Natural killer cell (primary cell): ENCODE results near the gene TBL1XR1. TPM values are rescaled to one million over a fixed set of nuclear protein-coding genes. Genes with fewer than 3 reads are reported as not detected.

Experiments used
- ATAC-seq, 3 donors: fragments of 150-1000 bp in 2 of 3; fragments of 200-7000 bp in 1 of 3; cut with Tn5 transposase; 1 replicate in 1 of 3; 2 replicates in 2 of 3; pipeline ENCODE4 v1.10.0; 2021; ENCODE audit warnings: mild to moderate bottlenecking in 2 of 3, moderate library complexity in 2 of 3
- DNase-seq, 2 donors: peaks; one replicate each; pipeline versions ENCODE4 v3.0.0 to v3.0.0-alpha.2; 2013 to 2021; ENCODE audit warnings: mixed read lengths in 1 of 2
- H3K27ac ChIP-seq: one replicate; pipeline ENCODE4 v1.5.1; 2013; ENCODE audit warnings: mild to moderate bottlenecking, low read length
- H3K27me3 ChIP-seq: one replicate; pipeline ENCODE4 v1.6.1; 2013; ENCODE audit warnings: low read length; ENCODE audit not compliant: control insufficient read depth, insufficient read depth
- H3K36me3 ChIP-seq: one replicate; pipeline ENCODE4 v1.6.1; 2013; ENCODE audit warnings: low read length; ENCODE audit not compliant: control insufficient read depth, insufficient read depth
- H3K4me1 ChIP-seq: one replicate; pipeline ENCODE4 v1.6.1; 2013; ENCODE audit warnings: low read length; ENCODE audit not compliant: control insufficient read depth, insufficient read depth
- H3K4me3 ChIP-seq: one replicate; pipeline ENCODE4 v1.5.1; 2013; ENCODE audit warnings: low read length
- H3K9me3 ChIP-seq: one replicate; pipeline ENCODE4 v1.6.1; 2013; ENCODE audit warnings: low read length; ENCODE audit not compliant: control insufficient read depth, insufficient read depth
- H3K27ac Mint-ChIP-seq, 2 donors: one replicate each; pipeline ENCODE4 v1.8.0; 2022; ENCODE audit warnings: mild to moderate bottlenecking in 2 of 2, mixed read lengths in 2 of 2, moderate library complexity in 1 of 2
- H3K27me3 Mint-ChIP-seq, 2 donors: one replicate each; pipeline ENCODE4 v1.8.0; 2022; ENCODE audit warnings: low read depth in 2 of 2, mixed read lengths in 2 of 2
- H3K36me3 Mint-ChIP-seq: one replicate; pipeline ENCODE4 v1.8.0; 2022; ENCODE audit warnings: mixed read lengths
- H3K4me1 Mint-ChIP-seq, 2 donors: one replicate each; pipeline ENCODE4 v1.8.0; 2022; ENCODE audit warnings: mixed read lengths in 2 of 2
- H3K4me3 Mint-ChIP-seq: one replicate; pipeline ENCODE4 v1.8.0; 2022; ENCODE audit warnings: mild to moderate bottlenecking, moderate library complexity, mixed read lengths
- H3K9me3 Mint-ChIP-seq, 2 donors: one replicate each; pipeline ENCODE4 v1.8.0; 2022; ENCODE audit warnings: mixed read lengths in 2 of 2
- CTCF ChIP-seq: fragments of 200-600 bp; IDR thresholded peaks from one replicate; pipeline ENCODE4 v1.8.0; 2022; ENCODE audit warnings: antibody characterized with exemption
- WGBS: methylation state at CpG from one replicate; pipeline ENCODE4 v1.1.7; 2013; ENCODE audit warnings: missing lambda C conversion rate; ENCODE audit not compliant: insufficient coverage; 5-methylcytosine and 5-hydroxymethylcytosine counted together
- intact Hi-C: fragments of 100-400 bp; cut with micrococcal nuclease; formaldehyde crosslinking; loops from one replicate; pipeline ENCODE4 v1.14.2; 2022
- total RNA-seq, 4 donors: library from RNA; stranded (reverse); fragments of 120-200 nt in 1 of 4; gene quantifications; one replicate each; pipeline versions ENCODE4 v1.2.3 to v1.2.4, GENCODE V29; 2013 to 2022

Gene TBL1XR1
- total RNA-seq, 3 donors from 2014 or later (not counting 1 experiment from before 2014, with no cell fraction given), result 74.6 to 118 (median 81.7) TPM

- H3K27me3 ChIP-seq, result no peaks in the 10 kb centered on the region
- DNase-seq, result peak in 1 of 2 donors; percentile 61
- H3K4me3 ChIP-seq, result no peak overlapping the region
- H3K4me1 ChIP-seq, result peaks cover 15% of the 10 kb centered on the region
- H3K9me3 ChIP-seq, result no peaks in the 10 kb centered on the region
- Mint-ChIP-seq H3K36me3 (no peaks in the 10 kb centered on the region), H3K4me1 (peaks cover 52 to 62% of the 10 kb centered on the region in 2 donors), H3K27me3 (no peaks in the 10 kb centered on the region), H3K27ac (peak overlapping the region; percentile 54 to 64), H3K9me3 (no peaks in the 10 kb centered on the region), H3K4me3 (no peak overlapping the region)
- H3K36me3 ChIP-seq, result no peaks in the 10 kb centered on the region
- TF ChIP-seq CTCF, result no peak
- WGBS, result 66% methylated on average over 6 of the region's 7 CpGs
- ATAC-seq, result peak; percentile 64 to 83 (median 75)
- H3K27ac ChIP-seq, result no peak overlapping the region
- intact Hi-C loops, result no loop called here
Observed at GRCh38 chr3:177150970-177151627, 46.2 kb downstream of the TBL1XR1 start.

DNA sequence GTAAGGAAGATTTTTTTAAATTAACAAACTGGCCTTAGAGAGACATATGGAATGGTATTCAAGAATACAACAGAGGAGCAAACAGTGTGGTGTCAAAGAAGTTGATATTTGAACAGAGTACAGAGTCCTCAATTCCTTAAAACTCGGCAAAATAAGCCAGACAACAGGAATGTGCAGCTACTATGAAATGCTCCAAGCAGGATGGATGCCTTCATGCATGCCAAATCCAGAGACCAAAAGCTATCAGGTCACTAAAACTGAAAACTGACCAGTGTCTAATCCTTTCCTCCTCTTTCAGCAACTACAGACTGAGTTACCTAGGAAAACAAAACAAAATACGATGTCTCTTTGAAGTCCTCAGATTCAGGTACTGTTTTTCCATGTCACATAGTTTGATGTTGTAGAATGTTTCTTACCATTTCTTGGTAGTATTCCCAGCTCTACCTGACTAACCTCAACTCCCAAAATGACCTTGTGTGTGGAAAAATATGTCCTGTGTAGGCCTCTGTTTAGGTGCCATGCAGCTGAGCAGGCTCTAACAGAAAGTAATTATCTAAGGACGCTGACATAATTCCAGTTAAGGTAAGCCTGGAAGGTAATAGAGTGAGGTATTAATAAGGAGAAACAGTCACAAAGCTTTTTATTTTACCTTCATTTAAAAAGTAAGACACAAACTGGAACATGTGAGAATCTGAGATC, 46.9 kb downstream of the TBL1XR1 start:
- peak overlapping the region; percentile 22 for H3K27ac ChIP-seq
- no peaks in the 10 kb centered on the region for H3K9me3 Mint-ChIP-seq
- H3K27me3 ChIP-seq, result no peaks in the 10 kb centered on the region
- no peaks in the 10 kb centered on the region for H3K9me3 ChIP-seq
- no peak for DNase-seq
- H3K4me1 ChIP-seq, result peaks cover 15% of the 10 kb centered on the region
- no peak for TF ChIP-seq CTCF
- WGBS, result 95% methylated on average over 1 of the region's 3 CpGs
- H3K36me3 Mint-ChIP-seq, result no peaks in the 10 kb centered on the region
- peaks cover 59 to 69% of the 10 kb centered on the region in 2 donors for H3K4me1 Mint-ChIP-seq
- no peak overlapping the region for H3K4me3 ChIP-seq
- intact Hi-C loops, result no loop called here
- peak overlapping the region; percentile 54 to 64 for H3K27ac Mint-ChIP-seq
- H3K27me3 Mint-ChIP-seq, result no peaks in the 10 kb centered on the region
- H3K36me3 ChIP-seq, result no peaks in the 10 kb centered on the region
- H3K4me3 Mint-ChIP-seq, result no peak overlapping the region
- peak in 1 of 3 donors; percentile 5 for ATAC-seq

GRCh38 chr3:177149106-177149505, 48.2 kb downstream of the TBL1XR1 start:
- H3K4me1 Mint-ChIP-seq, result peaks cover 62 to 67% of the 10 kb centered on the region in 2 donors
- 97% methylated on average over 3 of the region's 3 CpGs for WGBS
- intact Hi-C loops, result loop anchor here (5.0 kb wide), 1 partner anchor 208 kb away; no protein-coding TSS in a partner anchor
- no peak for TF ChIP-seq CTCF
- no peak for DNase-seq
- H3K4me3 ChIP-seq, result no peak overlapping the region
- H3K36me3 ChIP-seq, result no peaks in the 10 kb centered on the region
- no peak overlapping the region for H3K4me3 Mint-ChIP-seq
- no peaks in the 10 kb centered on the region for H3K9me3 Mint-ChIP-seq
- no peak overlapping the region for H3K27ac Mint-ChIP-seq
- H3K27me3 Mint-ChIP-seq, result no peaks in the 10 kb centered on the region
- no peak overlapping the region for H3K27ac ChIP-seq
- H3K36me3 Mint-ChIP-seq, result no peaks in the 10 kb centered on the region
- no peaks in the 10 kb centered on the region for H3K27me3 ChIP-seq
- peaks cover 23% of the 10 kb centered on the region for H3K4me1 ChIP-seq
- H3K9me3 ChIP-seq, result no peaks in the 10 kb centered on the region
- no peak for ATAC-seq
